Fibroblast of the conjunctiva (primary cell): ENCODE measurements around the gene DHDH.

Source experiments
- DNase-seq: peaks from one replicate; pipeline ENCODE4 v3.0.0-alpha.2; 2010; ENCODE audit warnings: low read depth

Gene DHDH

GRCh38 chr19:48967346-48968178 is 34.1 kb downstream of the DHDH start:
- DNase-seq: peak; percentile 60

- no peak for DNase-seq
These were observed 34.7 kb downstream of the DHDH start for GRCh38 chr19:48968179-48968661.

- DNase-seq: no peak
These were observed 35.3 kb downstream of the DHDH start for GRCh38 chr19:48968813-48969218.

GRCh38 chr19:48969276-48970138 is 36.0 kb downstream of the DHDH start:
- DNase-seq: no peak

GRCh38 chr19:48970139-48970766 is 36.8 kb downstream of the DHDH start:
- no peak for DNase-seq

- DNase-seq: peak; percentile 69
These were observed 37.5 kb downstream of the DHDH start for GRCh38 chr19:48970923-48971395.

- DNase-seq: no peak
These were observed 42.7 kb downstream of the DHDH start for GRCh38 chr19:48975947-48976847.

- DNase-seq: no peak
These were observed 43.6 kb downstream of the DHDH start for GRCh38 chr19:48977061-48977460.

- no peak for DNase-seq
These were observed 48.8 kb downstream of the DHDH start for GRCh38 chr19:48982280-48982679.

- no peak for DNase-seq
These were observed 52.2 kb downstream of the DHDH start for GRCh38 chr19:48985711-48986110.

- no peak for DNase-seq
These were observed 52.7 kb downstream of the DHDH start for GRCh38 chr19:48986211-48986610.

GRCh38 chr19:48987323-48987722 is 53.8 kb downstream of the DHDH start:
- DNase-seq: no peak

GRCh38 chr19:48988286-48988685 is 54.8 kb downstream of the DHDH start:
- DNase-seq: no peak

- DNase-seq: no peak
These were observed 55.4 kb downstream of the DHDH start for GRCh38 chr19:48988860-48989259.

GRCh38 chr19:48989701-48990291 is 56.3 kb downstream of the DHDH start:
- no peak for DNase-seq

GRCh38 chr19:48990400-48990799 is 56.9 kb downstream of the DHDH start:
- no peak for DNase-seq

GRCh38 chr19:48991011-48991609 is 57.6 kb downstream of the DHDH start:
- no peak for DNase-seq

GRCh38 chr19:48991873-48992580 is 58.5 kb downstream of the DHDH start:
- peak; percentile 75 for DNase-seq

- no peak for DNase-seq
These were observed 59.2 kb downstream of the DHDH start for GRCh38 chr19:48992581-48993174.
